SK-N-SH (cell line): ENCODE results near the gene DYNLT3. TPM values are rescaled to one million over a fixed set of nuclear protein-coding genes. Genes with fewer than 3 reads are reported as not detected.

Source experiments
- CTCF ChIA-PET: fragments of 300-600, 350-600 bp; formaldehyde crosslinking; extraction: SDS; loops from one replicate; lab custom pipeline; 2021; lab: Yijun Ruan, JAX
- POLR2A ChIA-PET: fragments of 350-600 bp; sonication (Branson Sonifier 250); formaldehyde crosslinking; extraction: SDS; loops from one replicate; lab custom pipeline; 2020; ENCODE audit warnings: antibody characterized with exemption, inconsistent platforms; lab: Yijun Ruan, JAX
- DNase-seq: peaks from one replicate; pipeline ENCODE4 v3.0.0; 2012
- H2AFZ ChIP-seq: fragments of 200-600 bp; sonication (generic); 2 replicates; pipeline ENCODE4 v1.8.1; 2016; ENCODE audit warnings: antibody characterized with exemption, mild to moderate bottlenecking, low read depth
- H3F3A ChIP-seq: fragments of 200-600 bp; sonication (generic); replicated peaks from 2 replicates; pipeline ENCODE3; 2016; ENCODE audit warnings: antibody characterized with exemption, mild to moderate bottlenecking; ENCODE audit not compliant: insufficient read depth
- H3K27ac ChIP-seq, 2 experiments: fragments of 200-500 bp in 1 of 2; fragments of 200-600 bp in 1 of 2; sonication (Bioruptor generic) in 1 of 2; sonication (generic), shearing (Covaris generic) in 1 of 2; 2 replicates each; pipeline versions ENCODE4 v1.5.1 to v1.6.1; 2014 to 2016; ENCODE audit warnings: low read depth in 2 of 2, inconsistent platforms in 1 of 2, low read length in 1 of 2, mild to moderate bottlenecking in 1 of 2, mixed read lengths in 1 of 2
- H3K27me3 ChIP-seq: fragments of 200-600 bp; sonication (generic), shearing (Covaris generic); 2 replicates; pipeline ENCODE4 v1.6.1; 2016; ENCODE audit warnings: mixed run types; ENCODE audit not compliant: insufficient read depth
- H3K36me3 ChIP-seq, 2 experiments: fragments of 200-500 bp in 1 of 2; fragments of 200-600 bp in 1 of 2; sonication (Bioruptor generic) in 1 of 2; sonication (generic) in 1 of 2; replicated peaks in 1 of 2; 2 replicates each; pipeline versions ENCODE3 to v1.5.1; 2014 to 2016; ENCODE audit warnings: low read length in 1 of 2, mild to moderate bottlenecking in 1 of 2; ENCODE audit not compliant: insufficient read depth in 2 of 2, control insufficient read depth in 1 of 2
- H3K4me1 ChIP-seq, 2 experiments: fragments of 200-500 bp in 1 of 2; fragments of 200-600 bp in 1 of 2; sonication (Bioruptor generic) in 1 of 2; sonication (generic), shearing (Covaris generic) in 1 of 2; 2 replicates each; pipeline versions ENCODE4 v1.5.1 to v1.6.1; 2014 to 2016; ENCODE audit warnings: low read depth in 1 of 2, low read length in 1 of 2, mixed run types in 1 of 2; ENCODE audit not compliant: insufficient read depth in 2 of 2, control insufficient read depth in 1 of 2
- H3K4me2 ChIP-seq: fragments of 200-600 bp; sonication (generic), shearing (Covaris generic); 2 replicates; pipeline ENCODE4 v1.6.1; 2017; ENCODE audit warnings: mixed run types
- H3K4me3 ChIP-seq, 2 experiments: fragments of 200-500 bp in 1 of 2; fragments of 200-600 bp in 1 of 2; sonication (Bioruptor generic) in 1 of 2; sonication (generic), shearing (Covaris generic) in 1 of 2; 2 replicates each; pipeline versions ENCODE4 v1.5.1 to v1.8.1; 2014 to 2016; ENCODE audit warnings: low read depth in 2 of 2, inconsistent platforms in 1 of 2, low read length in 1 of 2, mild to moderate bottlenecking in 1 of 2, mixed read lengths in 1 of 2, moderate library complexity in 1 of 2
- H3K79me2 ChIP-seq: fragments of 200-600 bp; sonication (generic); 2 replicates; pipeline ENCODE4 v1.8.1; 2017; ENCODE audit warnings: mild to moderate bottlenecking; ENCODE audit not compliant: insufficient read depth
- H3K9ac ChIP-seq: fragments of 200-600 bp; sonication (generic); 2 replicates; pipeline ENCODE4 v1.6.1; 2017; ENCODE audit warnings: mixed run types
- H3K9me2 ChIP-seq: fragments of 200-600 bp; sonication (generic); 2 replicates; pipeline ENCODE4 v1.6.1; 2017; ENCODE audit warnings: mixed run types
- H3K9me3 ChIP-seq: fragments of 200-600 bp; sonication (generic); 2 replicates; pipeline ENCODE4 v1.6.1; 2017; ENCODE audit warnings: mixed run types, mild to moderate bottlenecking, moderate library complexity
- H4K20me1 ChIP-seq: fragments of 200-600 bp; sonication (generic); 2 replicates; pipeline ENCODE4 v1.6.1; 2017; ENCODE audit warnings: mild to moderate bottlenecking, mixed run types; ENCODE audit not compliant: insufficient read depth
- EZH2phosphoT487 ChIP-seq: fragments of 200-600 bp; sonication (generic); IDR thresholded peaks from 2 replicates; pipeline ENCODE4 v1.6.1; 2017; ENCODE audit warnings: low read depth, mixed run types, mild to moderate bottlenecking, antibody characterized with exemption, moderate library complexity, borderline replicate concordance
- FOXM1 ChIP-seq: IDR thresholded peaks from 2 replicates; pipeline ENCODE4 v1.4.0; 2012; ENCODE audit warnings: low read depth, mild to moderate bottlenecking
- GABPA ChIP-seq: IDR thresholded peaks from 2 replicates; pipeline ENCODE4 v1.4.0; 2012; ENCODE audit warnings: low read depth, mild to moderate bottlenecking
- GATA2 ChIP-seq: sonication (generic); formaldehyde crosslinking; IDR thresholded peaks from 2 replicates; pipeline ENCODE4 v1.5.0; 2020; ENCODE audit warnings: mild to moderate bottlenecking, missing genetic modification reagents
- JUND ChIP-seq: IDR thresholded peaks from 2 replicates; pipeline ENCODE4 v1.4.0; 2012
- MEF2A ChIP-seq: IDR thresholded peaks from 2 replicates; pipeline ENCODE4 v1.4.0; 2012; ENCODE audit warnings: low read depth, borderline replicate concordance
- MXI1 ChIP-seq: IDR thresholded peaks from 2 replicates; pipeline ENCODE4 v1.6.1; 2012; ENCODE audit warnings: mild to moderate bottlenecking, low read depth, low read length, improper control_type of control experiment
- POLR2AphosphoS5 ChIP-seq: IDR thresholded peaks from 2 replicates; pipeline ENCODE4 v1.6.1; 2012; ENCODE audit warnings: low read depth, low read length
- RAD21 ChIP-seq: IDR thresholded peaks from 2 replicates; pipeline ENCODE4 v1.6.1; 2012; ENCODE audit warnings: mild to moderate bottlenecking, low read length
- RCOR1 ChIP-seq: fragments of 150-350 bp; IDR thresholded peaks from 2 replicates; pipeline ENCODE4 v1.6.1; 2017; ENCODE audit warnings: antibody characterized with exemption, low read length
- SIN3A ChIP-seq: IDR thresholded peaks from 2 replicates; pipeline ENCODE4 v1.6.1; 2012; ENCODE audit warnings: low read depth, mild to moderate bottlenecking, low read length, moderate library complexity, borderline replicate concordance
- TAF1 ChIP-seq: IDR thresholded peaks from 2 replicates; pipeline ENCODE4 v1.6.1; 2012; ENCODE audit warnings: low read depth, mild to moderate bottlenecking, low read length, moderate library complexity, borderline replicate concordance
- TCF12 ChIP-seq: IDR thresholded peaks from 2 replicates; pipeline ENCODE4 v1.4.0; 2012
- TEAD4 ChIP-seq: IDR thresholded peaks from 2 replicates; pipeline ENCODE4 v1.4.0; 2012; ENCODE audit warnings: mild to moderate bottlenecking, borderline replicate concordance; ENCODE audit not compliant: insufficient read depth
- YY1 ChIP-seq: IDR thresholded peaks from 2 replicates; pipeline ENCODE4 v1.4.0; 2012; ENCODE audit warnings: low read depth, mild to moderate bottlenecking
- WGBS: methylation state at CpG from one replicate; pipeline ENCODE4 v1.1.6; 2017; ENCODE audit warnings: low lambda C conversion rate; 5-methylcytosine and 5-hydroxymethylcytosine counted together
- polyA plus RNA-seq, 3 experiments: library from polyadenylated mRNA; depleted of rRNA; stranded (reverse); fragments of >200 nt; gene quantifications; 2 replicates each; pipeline ENCODE4 v1.2.3, GENCODE V29; 2012
- TF ChIP-seq, protein P1 (sequence below): IDR thresholded peaks from 2 replicates; pipeline ENCODE4 v1.4.0; 2012; ENCODE audit warnings: low read depth, borderline replicate concordance
- TF ChIP-seq, protein P2 (sequence below): IDR thresholded peaks from 2 replicates; pipeline ENCODE4 v1.6.1; 2012; ENCODE audit warnings: mild to moderate bottlenecking, low read depth, low read length, moderate library complexity

DYNLT3 gene
- polyA plus RNA-seq, 1 of the 3 experiments (the other 2 are of a cell fraction), result 7.3 TPM

DNA sequence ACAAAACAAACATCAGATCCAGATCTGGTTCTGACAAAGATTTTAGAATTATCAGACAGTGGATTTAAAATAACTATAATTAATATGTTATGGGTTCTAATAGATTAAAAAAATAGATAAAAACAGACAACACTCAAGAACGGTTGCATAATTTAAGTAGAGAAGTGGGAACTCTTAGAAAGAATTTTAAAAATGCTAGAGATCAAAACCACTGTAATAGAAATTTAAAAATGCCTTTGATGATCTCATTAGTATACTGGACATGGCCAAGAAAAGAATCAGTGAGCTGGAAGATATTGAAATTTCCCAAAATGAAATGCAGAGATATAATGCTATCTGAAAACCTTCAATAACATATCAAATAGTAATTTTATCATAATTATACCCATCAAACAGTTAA is 28.3 kb upstream of the DYNLT3 start:
- Histone ChIP-seq H3K27ac (no peak overlapping the region), H3K9me2 (no peaks in the 10 kb centered on the region), H3K9me3 (no peaks in the 10 kb centered on the region), H3K4me1 (peaks cover 0 to 7% of the 10 kb centered on the region in 2 experiments; a peak in 1 of 4 replicates), H3K79me2 (no peaks in the 10 kb centered on the region), H2AFZ (no peak overlapping the region), H4K20me1 (0 out of 2 replicates have a peak, but pooled peaks cover 4% of the 10 kb centered on the region), H3K36me3 (no peaks in the 10 kb centered on the region), H3K4me3 (no peak overlapping the region), H3K4me2 (no peak overlapping the region), H3K27me3 (no peaks in the 10 kb centered on the region), H3F3A (peaks cover 22% of the 10 kb centered on the region), H3K9ac (no peak overlapping the region)
- TF ChIP-seq MEF2A (no peak), SIN3A (no peak), TCF12 (no peak), GABPA (no peak), GATA2 (no peak), RCOR1 (no peak), MXI1 (no peak), FOXM1 (no peak), TAF1 (no peak), YY1 (no peak), RAD21 (no peak), POLR2AphosphoS5 (no peak), JUND (no peak), TEAD4 (no peak), EZH2phosphoT487 (no peak)
- TF ChIP-seq, protein P1, sequence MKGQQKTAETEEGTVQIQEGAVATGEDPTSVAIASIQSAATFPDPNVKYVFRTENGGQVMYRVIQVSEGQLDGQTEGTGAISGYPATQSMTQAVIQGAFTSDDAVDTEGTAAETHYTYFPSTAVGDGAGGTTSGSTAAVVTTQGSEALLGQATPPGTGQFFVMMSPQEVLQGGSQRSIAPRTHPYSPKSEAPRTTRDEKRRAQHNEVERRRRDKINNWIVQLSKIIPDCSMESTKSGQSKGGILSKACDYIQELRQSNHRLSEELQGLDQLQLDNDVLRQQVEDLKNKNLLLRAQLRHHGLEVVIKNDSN, result no peak
- TF ChIP-seq, protein P2, sequence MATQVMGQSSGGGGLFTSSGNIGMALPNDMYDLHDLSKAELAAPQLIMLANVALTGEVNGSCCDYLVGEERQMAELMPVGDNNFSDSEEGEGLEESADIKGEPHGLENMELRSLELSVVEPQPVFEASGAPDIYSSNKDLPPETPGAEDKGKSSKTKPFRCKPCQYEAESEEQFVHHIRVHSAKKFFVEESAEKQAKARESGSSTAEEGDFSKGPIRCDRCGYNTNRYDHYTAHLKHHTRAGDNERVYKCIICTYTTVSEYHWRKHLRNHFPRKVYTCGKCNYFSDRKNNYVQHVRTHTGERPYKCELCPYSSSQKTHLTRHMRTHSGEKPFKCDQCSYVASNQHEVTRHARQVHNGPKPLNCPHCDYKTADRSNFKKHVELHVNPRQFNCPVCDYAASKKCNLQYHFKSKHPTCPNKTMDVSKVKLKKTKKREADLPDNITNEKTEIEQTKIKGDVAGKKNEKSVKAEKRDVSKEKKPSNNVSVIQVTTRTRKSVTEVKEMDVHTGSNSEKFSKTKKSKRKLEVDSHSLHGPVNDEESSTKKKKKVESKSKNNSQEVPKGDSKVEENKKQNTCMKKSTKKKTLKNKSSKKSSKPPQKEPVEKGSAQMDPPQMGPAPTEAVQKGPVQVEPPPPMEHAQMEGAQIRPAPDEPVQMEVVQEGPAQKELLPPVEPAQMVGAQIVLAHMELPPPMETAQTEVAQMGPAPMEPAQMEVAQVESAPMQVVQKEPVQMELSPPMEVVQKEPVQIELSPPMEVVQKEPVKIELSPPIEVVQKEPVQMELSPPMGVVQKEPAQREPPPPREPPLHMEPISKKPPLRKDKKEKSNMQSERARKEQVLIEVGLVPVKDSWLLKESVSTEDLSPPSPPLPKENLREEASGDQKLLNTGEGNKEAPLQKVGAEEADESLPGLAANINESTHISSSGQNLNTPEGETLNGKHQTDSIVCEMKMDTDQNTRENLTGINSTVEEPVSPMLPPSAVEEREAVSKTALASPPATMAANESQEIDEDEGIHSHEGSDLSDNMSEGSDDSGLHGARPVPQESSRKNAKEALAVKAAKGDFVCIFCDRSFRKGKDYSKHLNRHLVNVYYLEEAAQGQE, result no peak
- WGBS, result 19% methylated on average over 1 of the region's 1 CpG
- no peak for DNase-seq
- ChIA-PET POLR2A (no interaction called here), CTCF (no interaction called here)
